ENCODE data around the gene PIGQ.

PIGQ gene

GRCh38 chr16:631808-632358 is 62.1 kb downstream of the PIGQ start:
- peaks cover 49% of the 10 kb centered on the region for H3K4me1 ChIP-seq (ENCODE audit: insufficient read depth, insufficient read length)
- H3K36me3 ChIP-seq (ENCODE audit: insufficient read depth, insufficient read length, low read length) = peaks cover 44% of the 10 kb centered on the region
- no peak for TF ChIP-seq SUZ12 (IDR thresholded peaks at IDR 0.05; ENCODE audit: extremely low read depth, insufficient read depth, insufficient read length)
- TF ChIP-seq YY1 (IDR thresholded peaks at IDR 0.05; ENCODE audit: insufficient read depth, insufficient read length) = no peak
- TF ChIP-seq ZNF274 (IDR thresholded peaks at IDR 0.05; ENCODE audit: low read depth, low read length) = no peak

GRCh38 chr16:632486-633335 is 62.9 kb downstream of the PIGQ start:
- no peak for TF ChIP-seq SUZ12 (IDR thresholded peaks at IDR 0.05; ENCODE audit: extremely low read depth, insufficient read depth, insufficient read length)
- peaks cover 39% of the 10 kb centered on the region for H3K36me3 ChIP-seq (ENCODE audit: insufficient read depth, insufficient read length, low read length)
- peak overlapping the region; percentile 44 for H3K9ac ChIP-seq (ENCODE audit: insufficient read length, low read depth)
- H3K4me1 ChIP-seq (ENCODE audit: insufficient read depth, insufficient read length) = peaks cover 44% of the 10 kb centered on the region
- no peak for DNase-seq (ENCODE audit: low read depth, low spot score)
- no peak overlapping the region for H3K4me3 ChIP-seq (ENCODE audit: insufficient read length, low read depth)
- no peaks in the 10 kb centered on the region for H3K9me3 ChIP-seq (ENCODE audit: insufficient read depth, low read length)
- H3K27me3 ChIP-seq (ENCODE audit: insufficient read depth, insufficient read length) = no peaks in the 10 kb centered on the region

More at GRCh38 chr16:631808-632358, 62.1 kb downstream of the PIGQ start:
- Histone ChIP-seq H3K9ac (ENCODE audit: insufficient read length, low read depth) (peak overlapping the region; percentile 44), H3K4me3 (ENCODE audit: insufficient read length, low read depth) (no peak overlapping the region), H3K9me3 (ENCODE audit: insufficient read depth, low read length) (no peaks in the 10 kb centered on the region), H3K27me3 (ENCODE audit: insufficient read depth, insufficient read length) (no peaks in the 10 kb centered on the region)
- no peak for DNase-seq (ENCODE audit: low read depth, low spot score)

DNA sequence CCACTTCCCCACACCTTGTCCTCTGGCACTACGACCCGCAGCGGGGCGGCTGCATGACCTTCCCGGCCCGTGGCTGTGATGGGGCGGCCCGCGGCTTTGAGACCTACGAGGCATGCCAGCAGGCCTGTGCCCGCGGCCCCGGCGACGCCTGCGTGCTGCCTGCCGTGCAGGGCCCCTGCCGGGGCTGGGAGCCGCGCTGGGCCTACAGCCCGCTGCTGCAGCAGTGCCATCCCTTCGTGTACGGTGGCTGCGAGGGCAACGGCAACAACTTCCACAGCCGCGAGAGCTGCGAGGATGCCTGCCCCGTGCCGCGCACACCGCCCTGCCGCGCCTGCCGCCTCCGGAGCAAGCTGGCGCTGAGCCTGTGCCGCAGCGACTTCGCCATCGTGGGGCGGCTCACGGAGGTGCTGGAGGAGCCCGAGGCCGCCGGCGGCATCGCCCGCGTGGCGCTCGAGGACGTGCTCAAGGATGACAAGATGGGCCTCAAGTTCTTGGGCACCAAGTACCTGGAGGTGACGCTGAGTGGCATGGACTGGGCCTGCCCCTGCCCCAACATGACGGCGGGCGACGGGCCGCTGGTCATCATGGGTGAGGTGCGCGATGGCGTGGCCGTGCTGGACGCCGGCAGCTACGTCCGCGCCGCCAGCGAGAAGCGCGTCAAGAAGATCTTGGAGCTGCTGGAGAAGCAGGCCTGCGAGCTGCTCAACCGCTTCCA is 63.7 kb downstream of the PIGQ start:
- Histone ChIP-seq H3K9ac (ENCODE audit: insufficient read length, low read depth) (no peak overlapping the region), H3K4me1 (ENCODE audit: insufficient read depth, insufficient read length) (peaks cover 44% of the 10 kb centered on the region), H3K27me3 (ENCODE audit: insufficient read depth, insufficient read length) (no peaks in the 10 kb centered on the region), H3K36me3 (ENCODE audit: insufficient read depth, insufficient read length, low read length) (peaks cover 33% of the 10 kb centered on the region), H3K4me3 (ENCODE audit: insufficient read length, low read depth) (no peak overlapping the region), H3K9me3 (ENCODE audit: insufficient read depth, low read length) (no peaks in the 10 kb centered on the region)
- no peak for DNase-seq (ENCODE audit: low read depth, low spot score)
- TF ChIP-seq SUZ12 (IDR thresholded peaks at IDR 0.05; ENCODE audit: extremely low read depth, insufficient read depth, insufficient read length) (no peak), YY1 (IDR thresholded peaks at IDR 0.05; ENCODE audit: insufficient read depth, insufficient read length) (no peak), ZNF274 (IDR thresholded peaks at IDR 0.05; ENCODE audit: low read depth, low read length) (no peak)

Data from NT2/D1 (cell line).